C4-2B (cell line): ENCODE results near the gene NIPAL1.

ENCODE experiments used
- ZFX ChIP-seq: fragments of 450-650 bp; IDR thresholded peaks from 2 replicates; pipeline ENCODE4 v1.6.1; 2017
- TF ChIP-seq, protein P1 (sequence below): fragments of 450-650 bp; conservative IDR thresholded peaks from 2 replicates; pipeline ENCODE4 v1.5.1; 2017; ENCODE audit warnings: mild to moderate bottlenecking

DNA sequence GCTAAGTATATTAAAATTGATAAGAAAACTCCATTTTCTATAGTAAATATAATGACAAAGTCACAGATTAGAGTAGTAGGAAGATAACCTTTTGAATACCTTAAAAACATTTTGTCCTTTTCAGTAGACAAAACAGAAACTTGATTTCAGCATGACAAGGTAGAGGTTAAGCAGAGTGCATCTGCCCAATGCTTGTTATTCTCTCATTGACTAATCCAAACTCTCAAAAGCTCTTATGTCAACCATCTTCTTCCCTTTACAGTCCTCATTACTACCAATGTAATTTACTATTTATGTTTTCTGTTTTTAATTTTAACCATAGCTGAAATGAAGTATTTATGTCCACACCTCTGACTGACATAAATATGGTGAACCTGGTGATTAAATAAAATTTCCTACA, 11.1 kb downstream of the NIPAL1 start:
- TF ChIP-seq, protein P1, sequence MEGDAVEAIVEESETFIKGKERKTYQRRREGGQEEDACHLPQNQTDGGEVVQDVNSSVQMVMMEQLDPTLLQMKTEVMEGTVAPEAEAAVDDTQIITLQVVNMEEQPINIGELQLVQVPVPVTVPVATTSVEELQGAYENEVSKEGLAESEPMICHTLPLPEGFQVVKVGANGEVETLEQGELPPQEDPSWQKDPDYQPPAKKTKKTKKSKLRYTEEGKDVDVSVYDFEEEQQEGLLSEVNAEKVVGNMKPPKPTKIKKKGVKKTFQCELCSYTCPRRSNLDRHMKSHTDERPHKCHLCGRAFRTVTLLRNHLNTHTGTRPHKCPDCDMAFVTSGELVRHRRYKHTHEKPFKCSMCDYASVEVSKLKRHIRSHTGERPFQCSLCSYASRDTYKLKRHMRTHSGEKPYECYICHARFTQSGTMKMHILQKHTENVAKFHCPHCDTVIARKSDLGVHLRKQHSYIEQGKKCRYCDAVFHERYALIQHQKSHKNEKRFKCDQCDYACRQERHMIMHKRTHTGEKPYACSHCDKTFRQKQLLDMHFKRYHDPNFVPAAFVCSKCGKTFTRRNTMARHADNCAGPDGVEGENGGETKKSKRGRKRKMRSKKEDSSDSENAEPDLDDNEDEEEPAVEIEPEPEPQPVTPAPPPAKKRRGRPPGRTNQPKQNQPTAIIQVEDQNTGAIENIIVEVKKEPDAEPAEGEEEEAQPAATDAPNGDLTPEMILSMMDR, result no peak
- no peak for TF ChIP-seq ZFX
